ENCODE data around the gene PDGFC. TPM values are rescaled to one million over a fixed set of nuclear protein-coding genes. Genes with fewer than 3 reads are reported as not detected.
"Not testable (repeated sequence)": the region's sequence is repeated elsewhere in the genome, so short reads cannot be mapped to it uniquely, and the experiment has no call there.

PDGFC gene
- total RNA-seq, 1 experiment from 2014 or later = 64.5 TPM

GRCh38 chr4:156870861-156871260 lies 100.7 kb downstream of the PDGFC start:
- H3K4me3 Mint-ChIP-seq (ENCODE audit: low read depth, unreplicated experiment) = no peak overlapping the region
- H3K36me3 Mint-ChIP-seq (ENCODE audit: insufficient read depth, unreplicated experiment) = no peaks in the 10 kb centered on the region
- H3K4me1 Mint-ChIP-seq (ENCODE audit: low read depth, unreplicated experiment) = peaks cover 6% of the 10 kb centered on the region
- no peaks in the 10 kb centered on the region for H3K27me3 Mint-ChIP-seq (ENCODE audit: unreplicated experiment)
- intact Hi-C loops (cut with micrococcal nuclease; ENCODE audit: unreplicated experiment) = no loop called here
- CTCF ChIA-PET = no interaction called here
- no peak for TF ChIP-seq CTCF (IDR thresholded peaks at IDR 0.05; ENCODE audit: unreplicated experiment)
- H3K9me3 Mint-ChIP-seq (ENCODE audit: low read depth, unreplicated experiment) = no peaks in the 10 kb centered on the region
- BruUV-seq (replicated peaks) = no TSS peak
- H3K27ac Mint-ChIP-seq (ENCODE audit: unreplicated experiment) = no peak overlapping the region
- DNase-seq = no peak

GRCh38 chr4:156870131-156870530 lies 101.5 kb downstream of the PDGFC start:
- CTCF ChIA-PET = no interaction called here
- intact Hi-C loops (cut with micrococcal nuclease; ENCODE audit: unreplicated experiment) = no loop called here
- no peak for TF ChIP-seq CTCF (IDR thresholded peaks at IDR 0.05; ENCODE audit: unreplicated experiment)
- H3K36me3 Mint-ChIP-seq (ENCODE audit: insufficient read depth, unreplicated experiment) = no peaks in the 10 kb centered on the region
- no peak for DNase-seq
- no peaks in the 10 kb centered on the region for H3K4me1 Mint-ChIP-seq (ENCODE audit: low read depth, unreplicated experiment)
- BruUV-seq (replicated peaks) = no TSS peak
- H3K9me3 Mint-ChIP-seq (ENCODE audit: low read depth, unreplicated experiment) = no peaks in the 10 kb centered on the region
- no peak overlapping the region for H3K4me3 Mint-ChIP-seq (ENCODE audit: low read depth, unreplicated experiment)
- H3K27ac Mint-ChIP-seq (ENCODE audit: unreplicated experiment) = no peak overlapping the region
- H3K27me3 Mint-ChIP-seq (ENCODE audit: unreplicated experiment) = no peaks in the 10 kb centered on the region

GRCh38 chr4:156866088-156866487 lies 105.5 kb downstream of the PDGFC start:
- intact Hi-C loops (cut with micrococcal nuclease; ENCODE audit: unreplicated experiment); CTCF ChIA-PET; DNase-seq; H3K27me3 Mint-ChIP-seq (ENCODE audit: unreplicated experiment); H3K36me3 Mint-ChIP-seq (ENCODE audit: insufficient read depth, unreplicated experiment); H3K4me1 Mint-ChIP-seq (ENCODE audit: low read depth, unreplicated experiment); H3K9me3 Mint-ChIP-seq (ENCODE audit: low read depth, unreplicated experiment); H3K4me3 Mint-ChIP-seq (ENCODE audit: low read depth, unreplicated experiment); H3K27ac Mint-ChIP-seq (ENCODE audit: unreplicated experiment); BruUV-seq (replicated peaks): not testable (repeated sequence)

GRCh38 chr4:156865451-156865850 lies 106.1 kb downstream of the PDGFC start:
- no peaks in the 10 kb centered on the region for H3K27me3 Mint-ChIP-seq (ENCODE audit: unreplicated experiment)
- no peak overlapping the region for H3K4me3 Mint-ChIP-seq (ENCODE audit: low read depth, unreplicated experiment)
- no TSS peak for BruUV-seq (replicated peaks)
- TF ChIP-seq CTCF (IDR thresholded peaks at IDR 0.05; ENCODE audit: unreplicated experiment) = no peak
- no peaks in the 10 kb centered on the region for H3K36me3 Mint-ChIP-seq (ENCODE audit: insufficient read depth, unreplicated experiment)
- no peaks in the 10 kb centered on the region for H3K4me1 Mint-ChIP-seq (ENCODE audit: low read depth, unreplicated experiment)
- DNase-seq = no peak
- H3K9me3 Mint-ChIP-seq (ENCODE audit: low read depth, unreplicated experiment) = no peaks in the 10 kb centered on the region
- no peak overlapping the region for H3K27ac Mint-ChIP-seq (ENCODE audit: unreplicated experiment)
- CTCF ChIA-PET = no interaction called here
- intact Hi-C loops (cut with micrococcal nuclease; ENCODE audit: unreplicated experiment) = no loop called here

- no peaks in the 10 kb centered on the region for H3K9me3 Mint-ChIP-seq (ENCODE audit: low read depth, unreplicated experiment)
- DNase-seq = no peak
- intact Hi-C loops (cut with micrococcal nuclease; ENCODE audit: unreplicated experiment) = no loop called here
- no peaks in the 10 kb centered on the region for H3K36me3 Mint-ChIP-seq (ENCODE audit: insufficient read depth, unreplicated experiment)
- no peaks in the 10 kb centered on the region for H3K4me1 Mint-ChIP-seq (ENCODE audit: low read depth, unreplicated experiment)
- H3K27me3 Mint-ChIP-seq (ENCODE audit: unreplicated experiment) = no peaks in the 10 kb centered on the region
- BruUV-seq (replicated peaks) = no TSS peak
- no peak for TF ChIP-seq CTCF (IDR thresholded peaks at IDR 0.05; ENCODE audit: unreplicated experiment)
- no peak overlapping the region for H3K4me3 Mint-ChIP-seq (ENCODE audit: low read depth, unreplicated experiment)
- CTCF ChIA-PET = no interaction called here
- H3K27ac Mint-ChIP-seq (ENCODE audit: unreplicated experiment) = no peak overlapping the region
Measured at GRCh38 chr4:156858071-156858470, 113.5 kb downstream of the PDGFC start.

All from Calu3 (cell line).